ENCODE results near the gene NUDT19. TPM values are rescaled to one million over a fixed set of nuclear protein-coding genes. Genes with fewer than 3 reads are reported as not detected.

Gene NUDT19
- total and polyA plus RNA-seq, 9 of the 15 experiments (the other 6 are each of a cell fraction or from before 2014, with no cell fraction given), result 9.6 to 38.6 (median 14.4) TPM

- Histone ChIP-seq H3K79me2 (ENCODE audit: control insufficient read depth, insufficient read depth, low read length) (peaks cover 65% of the 10 kb centered on the region), H3K9me1 (ENCODE audit: control insufficient read depth, insufficient read depth, low read length) (no peaks in the 10 kb centered on the region), H3K36me3 (ENCODE audit: control insufficient read depth, insufficient read depth, low read length) (peaks cover 70% of the 10 kb centered on the region), H3K4me2 (ENCODE audit: insufficient read depth, low read length) (no peak overlapping the region), H2AFZ (ENCODE audit: low read depth, low read length) (no peak overlapping the region), H3K27me3 (ENCODE audit: control insufficient read depth in 2 of 2, insufficient read depth in 2 of 2, low read length in 2 of 2) (no peaks in the 10 kb centered on the region), H3K4me3 (no peak overlapping the region), H4K20me1 (replicated peaks; ENCODE audit: control insufficient read depth, insufficient read depth, low read length) (no peaks in the 10 kb centered on the region; the same call in 1 of the 2 replicates), H3K4me1 (replicated peaks in 1 of 2; ENCODE audit: control insufficient read depth in 2 of 2, insufficient read depth in 2 of 2, low read length in 2 of 2) (peaks cover 4 to 12% of the 10 kb centered on the region in 2 experiments; a peak in 4 of 5 replicates), H3K27ac (ENCODE audit: extremely low read depth, low read depth, low read length) (no peak overlapping the region), H3K9ac (ENCODE audit: insufficient read depth in 1 of 2, low read depth in 2 of 2, low read length in 2 of 2) (no peak overlapping the region), H3K9me3 (replicated peaks; ENCODE audit: control insufficient read depth, insufficient read depth, low read depth, low read length) (no peaks in the 10 kb centered on the region)
- ChIA-PET POLR2A (no interaction called here), CTCF (ENCODE audit: low intra/inter-chr PET ratio) (no interaction called here)
- in situ Hi-C loops (cut with MboI) (no loop called here), intact Hi-C loops (cut with micrococcal nuclease) (no loop called here)
- ATAC-seq (no peak), FAIRE-seq (no peak), DNase-seq (ENCODE audit: extremely low read depth in 1 of 4, low spot score in 3 of 4) (no peak)
- BruUV-seq (replicated peaks), result no TSS peak
- no peak for TF ChIP-seq E2F4 (CRISPR knock-in tag; IDR thresholded peaks at IDR 0.05; ENCODE audit: low read depth)
- TF ChIP-seq ZFP36 (IDR thresholded peaks at IDR 0.05; ENCODE audit: low read depth, low read length, partially characterized antibody), result peak; percentile 83
- 98% methylated on average over 8 of the region's 10 CpGs for WGBS (ENCODE audit: insufficient coverage, low coverage, missing lambda C conversion rate)
Measured at GRCh38 chr19:32658527-32658926, 33.1 kb upstream of the NUDT19 start.

GRCh38 chr19:32661318-32661717 is 30.3 kb upstream of the NUDT19 start:
- ChIA-PET CTCF (ENCODE audit: low intra/inter-chr PET ratio) (no interaction called here), POLR2A (no interaction called here)
- no peak for DNase-seq (ENCODE audit: extremely low read depth in 1 of 4, low spot score in 3 of 4)
- peak; percentile 46 for ATAC-seq
- in situ Hi-C loops (cut with MboI) (no loop called here), intact Hi-C loops (cut with micrococcal nuclease) (no loop called here)
- H3K4me1 ChIP-seq (replicated peaks in 1 of 2; ENCODE audit: control insufficient read depth in 2 of 2, insufficient read depth in 2 of 2, low read length in 2 of 2), result peaks cover 4 to 12% of the 10 kb centered on the region in 2 experiments; a peak in 4 of 5 replicates
- peak; percentile 65 for FAIRE-seq
- TF ChIP-seq, protein P1, sequence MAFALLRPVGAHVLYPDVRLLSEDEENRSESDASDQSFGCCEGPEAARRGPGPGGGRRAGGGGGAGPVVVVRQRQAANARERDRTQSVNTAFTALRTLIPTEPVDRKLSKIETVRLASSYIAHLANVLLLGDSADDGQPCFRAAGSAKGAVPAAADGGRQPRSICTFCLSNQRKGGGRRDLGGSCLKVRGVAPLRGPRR (CRISPR knock-in tag; IDR thresholded peaks at IDR 0.05), result no peak
- TF ChIP-seq JUND (IDR thresholded peaks at IDR 0.05; ENCODE audit: borderline replicate concordance, low read depth, low read length) (peak; percentile 60; the same call in 1 of the 2 replicates), JUND (tag; IDR thresholded peaks at IDR 0.05; ENCODE audit: borderline replicate concordance, low read depth, low read length) (no peak; the same call in 2 of the 3 replicates), ATF3 (IDR thresholded peaks at IDR 0.05) (peak; percentile 68), ATF3 (CRISPR knock-in tag; conservative IDR thresholded peaks at IDR 0.05) (no peak), HLTF (IDR thresholded peaks at IDR 0.05) (no peak), CEBPG (CRISPR knock-in tag; IDR thresholded peaks at IDR 0.05) (no peak), CEBPG (tag; conservative IDR thresholded peaks at IDR 0.05 in 1 of 2, IDR thresholded peaks at IDR 0.05 in 1 of 2) (0 out of 4 replicates have a peak, but pooled peaks of 1 of the 2 experiments have one; percentile 24), NR2C2 (CRISPR knock-in tag; IDR thresholded peaks at IDR 0.05) (no peak), NR2C2 (tag; IDR thresholded peaks at IDR 0.05) (peak; percentile 29; the same call in 1 of the 2 replicates), KDM1A (IDR thresholded peaks at IDR 0.05) (peak in 1 of 2 experiments; percentile 54; a peak in 1 of 4 replicates)
- H3K36me3 ChIP-seq (ENCODE audit: control insufficient read depth, insufficient read depth, low read length), result peaks cover 57% of the 10 kb centered on the region
- peaks cover 77% of the 10 kb centered on the region for H3K79me2 ChIP-seq (ENCODE audit: control insufficient read depth, insufficient read depth, low read length)
- no peaks in the 10 kb centered on the region for H3K27me3 ChIP-seq (ENCODE audit: control insufficient read depth in 2 of 2, insufficient read depth in 2 of 2, low read length in 2 of 2)
- H3K9me1 ChIP-seq (ENCODE audit: control insufficient read depth, insufficient read depth, low read length), result no peaks in the 10 kb centered on the region
- BruUV-seq (replicated peaks), result no TSS peak
- H3K9ac ChIP-seq (ENCODE audit: insufficient read depth in 1 of 2, low read depth in 2 of 2, low read length in 2 of 2), result no peak overlapping the region
- no peak overlapping the region for H3K4me2 ChIP-seq (ENCODE audit: insufficient read depth, low read length)
- WGBS (ENCODE audit: insufficient coverage, low coverage, missing lambda C conversion rate), result 65% methylated on average over 7 of the region's 7 CpGs
- H3K27ac ChIP-seq (ENCODE audit: extremely low read depth, low read depth, low read length), result peak overlapping the region; percentile 1; the same call in 1 of the 3 replicates
- no peaks in the 10 kb centered on the region for H3K9me3 ChIP-seq (replicated peaks; ENCODE audit: control insufficient read depth, insufficient read depth, low read depth, low read length)
- no peak overlapping the region for H3K4me3 ChIP-seq
- no peak overlapping the region for H2AFZ ChIP-seq (ENCODE audit: low read depth, low read length)
- no peaks in the 10 kb centered on the region; the same call in 1 of the 2 replicates for H4K20me1 ChIP-seq (replicated peaks; ENCODE audit: control insufficient read depth, insufficient read depth, low read length)

Data from K562 (cell line).